GM23338 (cell line): ENCODE measurements around the gene SDHD.

ENCODE experiments used
- CREB1 ChIP-seq: fragments of 250-450 bp; sonication (Bioruptor Pico); IDR thresholded peaks from 2 replicates; pipeline ENCODE4 v1.5.0; 2020; ENCODE audit warnings: low read depth, mild to moderate bottlenecking, moderate library complexity
- CTCF ChIP-seq, 2 experiments: fragments of 200-600 bp in 1 of 2; sonication (generic) in 1 of 2; conservative IDR thresholded peaks; 2 replicates each; pipeline versions ENCODE4 v1.5.1 to v1.6.1; 2016 to 2017; ENCODE audit warnings: antibody characterized with exemption in 2 of 2, low read depth in 2 of 2, mild to moderate bottlenecking in 2 of 2, moderate library complexity in 1 of 2
- EZH2 ChIP-seq: fragments of 200-600 bp; sonication (generic); IDR thresholded peaks from one replicate; pipeline ENCODE4 v1.8.0; 2017; ENCODE audit warnings: antibody characterized with exemption, mild to moderate bottlenecking, low read depth; ENCODE audit not compliant: unreplicated experiment
- EZH2phosphoT487 ChIP-seq: fragments of 200-600 bp; sonication (generic); IDR thresholded peaks from one replicate; pipeline ENCODE4 v1.8.1; 2018; ENCODE audit warnings: antibody characterized with exemption; ENCODE audit not compliant: unreplicated experiment
- JUNB ChIP-seq: IDR thresholded peaks from one replicate; pipeline ENCODE4 v1.6.1; 2016; ENCODE audit warnings: antibody characterized with exemption; ENCODE audit not compliant: unreplicated experiment
- NANOG ChIP-seq: IDR thresholded peaks from 2 replicates; pipeline ENCODE4 v1.6.1; 2016; ENCODE audit warnings: antibody characterized with exemption, borderline replicate concordance
- POLR2AphosphoS5 ChIP-seq: IDR thresholded peaks from 2 replicates; pipeline ENCODE4 v1.6.1; 2016; ENCODE audit warnings: antibody characterized with exemption, low read depth
- ZNF114 ChIP-seq: fragments of 250-450 bp; sonication (Bioruptor Pico); IDR thresholded peaks from 2 replicates; pipeline ENCODE4 v1.5.0; 2020; ENCODE audit warnings: mild to moderate bottlenecking, moderate library complexity
- ZNF331 ChIP-seq: fragments of 250-450 bp; sonication (Bioruptor Pico); IDR thresholded peaks from 2 replicates; pipeline ENCODE4 v1.5.0; 2020; ENCODE audit warnings: low read depth, mild to moderate bottlenecking, moderate library complexity

DNA sequence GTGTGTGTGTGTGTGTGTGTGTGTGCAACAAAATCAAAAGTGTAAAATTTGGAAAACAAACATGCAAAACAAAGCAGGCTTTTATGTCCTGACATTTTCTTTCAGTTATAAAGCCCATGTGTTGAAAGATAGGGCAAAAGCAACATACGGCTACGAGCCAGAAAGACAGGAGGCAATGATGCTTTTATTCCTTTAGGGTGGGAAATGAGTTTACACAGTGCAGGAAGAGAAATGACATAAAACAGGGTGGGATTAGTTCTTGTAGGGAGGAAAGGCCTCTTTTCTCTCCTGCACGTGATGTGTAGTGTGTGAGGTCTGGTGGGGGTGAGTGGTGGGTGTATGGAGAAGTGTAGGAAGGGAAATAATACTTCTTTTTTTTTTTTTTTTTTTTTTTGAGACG, 47.8 kb downstream of the SDHD start:
- TF ChIP-seq CTCF (conservative IDR thresholded peaks at IDR 0.05; ENCODE audit: low read depth in 2 of 2) (no peak), CREB1 (CRISPR knock-in tag) (no peak), EZH2 (no peak), JUNB (no peak), NANOG (no peak), EZH2phosphoT487 (no peak), ZNF114 (CRISPR knock-in tag) (no peak), POLR2AphosphoS5 (no peak), ZNF331 (no peak)
